CD14-positive monocyte (primary cell): ENCODE data around the gene NEIL3. TPM values are rescaled to one million over a fixed set of nuclear protein-coding genes. Genes with fewer than 3 reads are reported as not detected.
A peak's percentile ranks its signal among the peaks of the same experiment; 100 is the strongest.

ENCODE experiments used
- DNase-seq, 3 donors: peaks; one replicate each; pipeline ENCODE4 v3.0.0-alpha.2; 2011 to 2022
- H2AFZ ChIP-seq: 2 replicates; pipeline ENCODE4 v1.6.0; 2012; ENCODE audit warnings: mild to moderate bottlenecking, low read depth, low read length, inconsistent platforms; ENCODE audit not compliant: insufficient read depth, poor library complexity, severe bottlenecking
- H3K27ac ChIP-seq, 2 donors: 1 replicate in 1 of 2; 2 replicates in 1 of 2; pipeline ENCODE4 v1.5.1; 2012 to 2013; ENCODE audit warnings: low read length in 2 of 2, control low read depth in 1 of 2, inconsistent platforms in 1 of 2, low read depth in 1 of 2, mild to moderate bottlenecking in 1 of 2
- H3K27me3 ChIP-seq, 2 donors: one replicate each; pipeline versions ENCODE4 v1.6.0 to v1.6.1; 2011 to 2013; ENCODE audit warnings: low read length in 2 of 2; ENCODE audit not compliant: control insufficient read depth in 2 of 2, insufficient read depth in 2 of 2
- H3K36me3 ChIP-seq, 2 donors: replicated peaks in 1 of 2; 1 replicate in 1 of 2; 2 replicates in 1 of 2; pipeline versions ENCODE4 v1.5.1 to v1.6.1; 2012 to 2013; ENCODE audit warnings: low read length in 2 of 2, control low read depth in 1 of 2, inconsistent platforms in 1 of 2, mild to moderate bottlenecking in 1 of 2; ENCODE audit not compliant: insufficient read depth in 2 of 2, control insufficient read depth in 1 of 2
- H3K4me1 ChIP-seq, 2 donors: 1 replicate in 1 of 2; 2 replicates in 1 of 2; pipeline versions ENCODE4 v1.5.1 to v1.6.1; 2012 to 2013; ENCODE audit warnings: low read length in 2 of 2, control low read depth in 1 of 2, inconsistent platforms in 1 of 2, mild to moderate bottlenecking in 1 of 2, moderate library complexity in 1 of 2; ENCODE audit not compliant: insufficient read depth in 2 of 2, control insufficient read depth in 1 of 2
- H3K4me2 ChIP-seq: replicated peaks from 2 replicates; pipeline ENCODE3; 2012; ENCODE audit warnings: low read length, moderate library complexity, mild to moderate bottlenecking; ENCODE audit not compliant: poor library complexity, severe bottlenecking; ENCODE audit errors: extremely low read depth
- H3K4me3 ChIP-seq, 3 experiments: fragments of 200-600 bp in 1 of 3; sonication (generic) in 1 of 3; replicated peaks in 1 of 3; 1 replicate in 2 of 3; 2 replicates in 1 of 3; pipeline ENCODE4 v1.5.1; 2011 to 2013; ENCODE audit warnings: low read length in 3 of 3, mild to moderate bottlenecking in 3 of 3, control low read depth in 2 of 3, low read depth in 2 of 3, inconsistent platforms in 1 of 3, moderate library complexity in 1 of 3
- H3K79me2 ChIP-seq: 2 replicates; pipeline ENCODE4 v1.6.0; 2012; ENCODE audit warnings: mild to moderate bottlenecking, control low read depth, inconsistent platforms, low read length, moderate library complexity; ENCODE audit not compliant: insufficient read depth
- H3K9ac ChIP-seq: 2 replicates; pipeline ENCODE4 v1.6.0; 2017; ENCODE audit warnings: low read length, mild to moderate bottlenecking; ENCODE audit not compliant: insufficient read depth, poor library complexity, severe bottlenecking
- H3K9me3 ChIP-seq, 2 donors: replicated peaks in 1 of 2; 1 replicate in 1 of 2; 2 replicates in 1 of 2; pipeline versions ENCODE4 v1.5.1 to v1.6.1; 2012 to 2013; ENCODE audit warnings: low read length in 2 of 2, control low read depth in 1 of 2; ENCODE audit not compliant: control insufficient read depth in 1 of 2, insufficient read depth in 1 of 2
- H4K20me1 ChIP-seq: 2 replicates; pipeline ENCODE4 v1.6.0; 2012; ENCODE audit warnings: mild to moderate bottlenecking, low read length, control low read depth, moderate library complexity; ENCODE audit not compliant: insufficient read depth
- H3K27ac Mint-ChIP-seq, 7 donors: one replicate each; pipeline ENCODE4 v1.8.0; 2020; ENCODE audit warnings: mild to moderate bottlenecking in 7 of 7, mixed read lengths in 7 of 7, moderate library complexity in 6 of 7, inconsistent platforms in 2 of 7
- H3K27me3 Mint-ChIP-seq, 3 donors: one replicate each; pipeline ENCODE4 v1.8.0; 2021 to 2022; ENCODE audit warnings: low read depth in 3 of 3, mild to moderate bottlenecking in 3 of 3, mixed read lengths in 3 of 3, moderate library complexity in 3 of 3, inconsistent platforms in 1 of 3
- H3K36me3 Mint-ChIP-seq, 2 donors: one replicate each; pipeline ENCODE4 v1.8.0; 2020; ENCODE audit warnings: mixed read lengths in 2 of 2, inconsistent platforms in 1 of 2, mild to moderate bottlenecking in 1 of 2
- H3K4me1 Mint-ChIP-seq: one replicate; pipeline ENCODE4 v1.8.0; 2020; ENCODE audit warnings: mild to moderate bottlenecking, mixed read lengths
- H3K4me3 Mint-ChIP-seq, 2 donors: one replicate each; pipeline ENCODE4 v1.8.0; 2020; ENCODE audit warnings: mild to moderate bottlenecking in 2 of 2, mixed read lengths in 2 of 2, moderate library complexity in 1 of 2
- H3K9me3 Mint-ChIP-seq, 7 donors: one replicate each; pipeline ENCODE4 v1.8.0; 2020 to 2022; ENCODE audit warnings: mixed read lengths in 7 of 7, mild to moderate bottlenecking in 6 of 7, moderate library complexity in 6 of 7, inconsistent platforms in 2 of 7
- WGBS: methylation state at CpG from one replicate; pipeline ENCODE4 v1.1.5; 2013; ENCODE audit warnings: missing lambda C conversion rate; ENCODE audit not compliant: insufficient coverage; 5-methylcytosine and 5-hydroxymethylcytosine counted together
- intact Hi-C, 2 donors: fragments of 100-400 bp; cut with micrococcal nuclease; formaldehyde crosslinking; loops; one replicate each; pipeline versions ENCODE4 v1.15.0 to v1.15.1; 2023
- polyA plus RNA-seq, 3 donors: library from polyadenylated mRNA; depleted of rRNA in 1 of 3; unstranded in 2 of 3; stranded (reverse) in 1 of 3; fragments of 300-500 nt in 2 of 3; fragments of >200 nt in 1 of 3; fragmentation: Illumina TruSeq in 2 of 3; gene quantifications; 1 replicate in 2 of 3; 2 replicates in 1 of 3; pipeline ENCODE4 v1.2.3, GENCODE V29; 2012 to 2021
- TF ChIP-seq, protein P1 (sequence below): fragments of 200-600 bp; IDR thresholded peaks from one replicate; pipeline ENCODE4 v1.8.0; 2022; ENCODE audit warnings: antibody characterized with exemption, mild to moderate bottlenecking

NEIL3 gene
- polyA plus RNA-seq, 3 donors = 0.70 to 0.85 TPM; not detected in 1

DNA sequence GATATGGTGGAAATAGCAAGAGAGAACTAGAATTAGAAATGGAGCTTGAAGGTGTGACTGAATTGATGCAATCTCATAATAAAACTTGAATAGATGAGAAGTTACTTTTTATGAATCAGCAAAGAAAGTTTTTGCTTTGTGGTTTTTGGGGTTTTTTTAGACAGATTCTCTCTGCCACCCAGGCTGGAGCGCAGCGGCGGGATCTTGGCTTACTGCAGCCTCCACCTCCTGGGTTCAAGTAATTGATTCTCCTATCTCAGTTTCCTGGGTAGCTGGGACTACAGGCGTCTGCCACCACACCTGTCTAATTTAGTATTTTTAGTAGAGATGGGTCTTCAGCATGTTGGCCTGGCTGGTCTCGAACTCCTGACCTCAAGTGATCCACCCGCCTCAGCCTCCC lies 23.7 kb upstream of the NEIL3 start:
- Histone ChIP-seq H3K9ac (no peak overlapping the region), H3K27me3 (no peaks in the 10 kb centered on the region), H3K4me2 (no peak overlapping the region), H3K4me1 (peaks cover 26 to 32% of the 10 kb centered on the region in 2 donors), H3K27ac (no peak overlapping the region), H3K36me3 (no peaks in the 10 kb centered on the region), H2AFZ (no peak overlapping the region), H3K79me2 (no peaks in the 10 kb centered on the region), H3K9me3 (no peaks in the 10 kb centered on the region), H4K20me1 (no peaks in the 10 kb centered on the region), H3K4me3 (no peak overlapping the region)
- Mint-ChIP-seq H3K36me3 (no peaks in the 10 kb centered on the region), H3K9me3 (peaks cover 0 to 2% (median 0%) of the 10 kb centered on the region in 7 donors), H3K27me3 (peaks cover 0 to 1% (median 0%) of the 10 kb centered on the region in 3 donors), H3K27ac (no peak overlapping the region), H3K4me1 (peaks cover 33% of the 10 kb centered on the region), H3K4me3 (no peak overlapping the region)
- intact Hi-C loops = no loop called here
- 3% methylated on average over 3 of the region's 6 CpGs for WGBS
- DNase-seq = no peak
- TF ChIP-seq, protein P1, sequence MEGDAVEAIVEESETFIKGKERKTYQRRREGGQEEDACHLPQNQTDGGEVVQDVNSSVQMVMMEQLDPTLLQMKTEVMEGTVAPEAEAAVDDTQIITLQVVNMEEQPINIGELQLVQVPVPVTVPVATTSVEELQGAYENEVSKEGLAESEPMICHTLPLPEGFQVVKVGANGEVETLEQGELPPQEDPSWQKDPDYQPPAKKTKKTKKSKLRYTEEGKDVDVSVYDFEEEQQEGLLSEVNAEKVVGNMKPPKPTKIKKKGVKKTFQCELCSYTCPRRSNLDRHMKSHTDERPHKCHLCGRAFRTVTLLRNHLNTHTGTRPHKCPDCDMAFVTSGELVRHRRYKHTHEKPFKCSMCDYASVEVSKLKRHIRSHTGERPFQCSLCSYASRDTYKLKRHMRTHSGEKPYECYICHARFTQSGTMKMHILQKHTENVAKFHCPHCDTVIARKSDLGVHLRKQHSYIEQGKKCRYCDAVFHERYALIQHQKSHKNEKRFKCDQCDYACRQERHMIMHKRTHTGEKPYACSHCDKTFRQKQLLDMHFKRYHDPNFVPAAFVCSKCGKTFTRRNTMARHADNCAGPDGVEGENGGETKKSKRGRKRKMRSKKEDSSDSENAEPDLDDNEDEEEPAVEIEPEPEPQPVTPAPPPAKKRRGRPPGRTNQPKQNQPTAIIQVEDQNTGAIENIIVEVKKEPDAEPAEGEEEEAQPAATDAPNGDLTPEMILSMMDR = no peak

DNA sequence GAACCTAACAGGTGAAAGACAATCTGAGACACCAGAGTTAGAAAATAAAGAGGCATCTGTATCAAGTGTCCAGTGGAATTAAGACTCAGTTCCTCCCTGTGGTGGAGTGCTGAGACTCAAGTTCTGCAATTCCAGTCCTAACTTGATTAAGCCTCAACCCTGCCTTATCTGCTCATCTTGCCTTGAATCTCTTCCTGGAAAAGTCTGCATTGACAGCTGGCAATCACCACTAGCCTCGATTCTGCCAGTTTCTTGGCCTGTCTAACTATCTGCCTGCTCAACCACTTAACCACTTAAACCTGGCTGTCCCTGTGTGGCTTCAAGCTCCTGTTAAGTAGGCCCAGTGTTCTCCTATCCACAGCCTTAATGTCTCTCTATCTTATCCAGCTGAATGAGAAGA lies 22.4 kb upstream of the NEIL3 start:
- Mint-ChIP-seq H3K27ac (peak overlapping the region in 1 of 7 donors; percentile 82), H3K9me3 (peaks cover 0 to 2% (median 0%) of the 10 kb centered on the region in 7 donors), H3K4me3 (no peak overlapping the region), H3K36me3 (no peaks in the 10 kb centered on the region), H3K4me1 (peaks cover 21% of the 10 kb centered on the region), H3K27me3 (peaks cover 0 to 1% (median 0%) of the 10 kb centered on the region in 3 donors)
- Histone ChIP-seq H3K4me3 (no peak overlapping the region), H3K9ac (no peak overlapping the region), H3K27ac (no peak overlapping the region), H3K36me3 (no peaks in the 10 kb centered on the region), H3K79me2 (no peaks in the 10 kb centered on the region), H3K4me2 (no peak overlapping the region), H3K9me3 (no peaks in the 10 kb centered on the region), H2AFZ (peak overlapping the region; percentile 64), H3K4me1 (peaks cover 15 to 19% of the 10 kb centered on the region in 2 donors), H3K27me3 (no peaks in the 10 kb centered on the region), H4K20me1 (no peaks in the 10 kb centered on the region)
- no CpG with 5 or more reads among the region's 1 CpG for WGBS
- TF ChIP-seq, protein P1 = no peak
- peak in 1 of 3 donors; percentile 10 for DNase-seq
- intact Hi-C loops = no loop called here
